ENCODE data around the gene TEX53.

DNA sequence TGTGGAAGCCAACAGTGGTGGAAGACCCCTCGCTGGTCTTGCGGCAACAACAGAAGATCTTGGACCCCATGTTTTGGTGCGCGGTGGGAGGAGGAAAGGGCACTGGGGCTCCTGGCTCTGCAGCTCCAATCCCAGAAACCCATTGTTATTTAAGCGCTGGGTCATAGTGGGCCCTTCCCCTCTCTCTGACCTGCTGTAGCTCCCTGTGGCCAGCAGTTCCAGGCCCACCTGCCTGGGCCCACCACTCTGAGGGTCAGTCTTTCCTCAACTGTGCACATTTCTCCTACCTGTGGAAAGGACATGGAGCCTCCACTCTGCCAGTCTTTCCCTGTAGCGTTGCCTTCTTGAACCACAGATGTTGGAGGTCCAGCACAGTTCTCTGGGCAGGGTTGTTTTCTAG lies at the start of gene TEX53:
- TF ChIP-seq POLR2A (IDR thresholded peaks at IDR 0.05; ENCODE audit: low read depth, low read length), result no peak
- TF ChIP-seq POLR2AphosphoS5 (IDR thresholded peaks at IDR 0.05; ENCODE audit: low read depth, low read length), result no peak

All from GM12892 (cell line).